Neural cell (in vitro differentiated cells): ENCODE results near the gene HAUS3. TPM values are rescaled to one million over a fixed set of nuclear protein-coding genes. Genes with fewer than 3 reads are reported as not detected.

ENCODE experiments used
- H2AFZ ChIP-seq: fragments of 200-600, 300-800 bp; sonication (generic), shearing (Covaris generic); 2 replicates; pipeline ENCODE4 v1.6.0; 2014; ENCODE audit warnings: low read depth, mild to moderate bottlenecking, antibody characterized with exemption, low read length, moderate library complexity
- H3F3A ChIP-seq: fragments of 200-600 bp; shearing (Covaris generic); 2 replicates; pipeline ENCODE4 v1.6.1; 2016; ENCODE audit warnings: mild to moderate bottlenecking, moderate library complexity, mixed read lengths, antibody characterized with exemption, low read length; ENCODE audit not compliant: insufficient read depth, poor library complexity, severe bottlenecking
- H3K27ac ChIP-seq: fragments of 200-600, 300-800 bp; sonication (generic), shearing (Covaris generic); 2 replicates; pipeline ENCODE4 v1.5.1; 2014; ENCODE audit warnings: mild to moderate bottlenecking, low read length, moderate library complexity
- H3K27me3 ChIP-seq: fragments of 300-800, 200-600 bp; sonication (generic), shearing (Covaris generic); 2 replicates; pipeline ENCODE4 v1.6.0; 2014; ENCODE audit warnings: mild to moderate bottlenecking, low read depth, low read length, moderate library complexity; ENCODE audit not compliant: insufficient read depth
- H3K36me3 ChIP-seq: fragments of 300-800, 200-600 bp; sonication (generic), shearing (Covaris generic); 2 replicates; pipeline ENCODE4 v1.5.1; 2014; ENCODE audit warnings: mild to moderate bottlenecking, antibody characterized with exemption, low read length, moderate library complexity; ENCODE audit not compliant: insufficient read depth
- H3K4me2 ChIP-seq: fragments of 300-800, 200-600 bp; sonication (generic), shearing (Covaris generic); 2 replicates; pipeline ENCODE4 v1.6.0; 2014; ENCODE audit warnings: mild to moderate bottlenecking, low read length
- H3K4me3 ChIP-seq: fragments of 300-800, 200-600 bp; sonication (generic), shearing (Covaris generic); 2 replicates; pipeline ENCODE4 v1.5.1; 2014; ENCODE audit warnings: mild to moderate bottlenecking, low read length, moderate library complexity
- H3K79me2 ChIP-seq: fragments of 200-600 bp; shearing (Covaris generic); replicated peaks from 2 replicates; pipeline ENCODE4 v1.6.0; 2014; ENCODE audit warnings: mild to moderate bottlenecking, low read length, moderate library complexity; ENCODE audit not compliant: insufficient read depth
- H3K9ac ChIP-seq: fragments of 300-800, 200-600 bp; sonication (generic), shearing (Covaris generic); 2 replicates; pipeline ENCODE4 v1.6.1; 2016; ENCODE audit warnings: mild to moderate bottlenecking, low read length, mixed read lengths
- H3K9me2 ChIP-seq: fragments of 200-600 bp; shearing (Covaris generic); 2 replicates; pipeline ENCODE4 v1.6.1; 2016; ENCODE audit warnings: mild to moderate bottlenecking, low read length, mixed read lengths; ENCODE audit not compliant: insufficient read depth
- H3K9me3 ChIP-seq: fragments of 200-600, 300-800 bp; sonication (generic), shearing (Covaris generic); 2 replicates; pipeline ENCODE4 v1.6.1; 2016; ENCODE audit warnings: mild to moderate bottlenecking, mixed run types, low read length, moderate library complexity, mixed read lengths
- H4K20me1 ChIP-seq: fragments of 200-600 bp; shearing (Covaris generic); 2 replicates; pipeline ENCODE4 v1.6.1; 2016; ENCODE audit warnings: mild to moderate bottlenecking, mixed run types; ENCODE audit not compliant: insufficient read depth
- CTCF ChIP-seq: fragments of 450-650 bp; IDR thresholded peaks from 2 replicates; pipeline ENCODE4 v1.5.1; 2014; ENCODE audit warnings: antibody characterized with exemption, mild to moderate bottlenecking, moderate library complexity; ENCODE audit not compliant: poor library complexity, severe bottlenecking
- EP300 ChIP-seq: fragments of 450-650 bp; conservative IDR thresholded peaks from 2 replicates; pipeline ENCODE4 v1.6.1; 2014; ENCODE audit warnings: antibody characterized with exemption, mild to moderate bottlenecking, moderate library complexity; ENCODE audit not compliant: poor library complexity, severe bottlenecking
- EZH2 ChIP-seq: fragments of 200-600, 300-800 bp; shearing (Covaris generic), sonication (generic); IDR thresholded peaks from 2 replicates; pipeline ENCODE4 v1.6.1; 2014; ENCODE audit warnings: antibody characterized with exemption, low read length, borderline replicate concordance, mild to moderate bottlenecking; ENCODE audit not compliant: insufficient read depth, poor library complexity, severe bottlenecking
- MXI1 ChIP-seq: fragments of 450-650 bp; conservative IDR thresholded peaks from 2 replicates; pipeline ENCODE4 v1.6.1; 2014; ENCODE audit warnings: antibody characterized with exemption, mild to moderate bottlenecking; ENCODE audit not compliant: poor library complexity, severe bottlenecking
- POLR2AphosphoS5 ChIP-seq: IDR thresholded peaks from 2 replicates; pipeline ENCODE4 v1.6.1; 2012
- RAD21 ChIP-seq: fragments of 450-650 bp; conservative IDR thresholded peaks from 2 replicates; pipeline ENCODE4 v1.6.1; 2014; ENCODE audit warnings: antibody characterized with exemption, mild to moderate bottlenecking, moderate library complexity
- SMC3 ChIP-seq: fragments of 450-650 bp; conservative IDR thresholded peaks from 2 replicates; pipeline ENCODE4 v1.6.1; 2014; ENCODE audit warnings: antibody characterized with exemption, mild to moderate bottlenecking, moderate library complexity; ENCODE audit not compliant: poor library complexity
- TAF1 ChIP-seq: IDR thresholded peaks from 2 replicates; pipeline ENCODE4 v1.6.1; 2012; ENCODE audit warnings: low read depth
- polyA plus RNA-seq: library from polyadenylated mRNA; depleted of rRNA; stranded (reverse); fragments of >200 nt; gene quantifications from 2 replicates; pipeline ENCODE4 v1.2.3, GENCODE V29; 2014
- TF ChIP-seq, protein P1 (sequence below): IDR thresholded peaks from 2 replicates; pipeline ENCODE4 v1.6.1; 2012; ENCODE audit warnings: borderline replicate concordance

Gene HAUS3
- polyA plus RNA-seq, 1 donor from 2014 or later: 34.2 TPM

DNA sequence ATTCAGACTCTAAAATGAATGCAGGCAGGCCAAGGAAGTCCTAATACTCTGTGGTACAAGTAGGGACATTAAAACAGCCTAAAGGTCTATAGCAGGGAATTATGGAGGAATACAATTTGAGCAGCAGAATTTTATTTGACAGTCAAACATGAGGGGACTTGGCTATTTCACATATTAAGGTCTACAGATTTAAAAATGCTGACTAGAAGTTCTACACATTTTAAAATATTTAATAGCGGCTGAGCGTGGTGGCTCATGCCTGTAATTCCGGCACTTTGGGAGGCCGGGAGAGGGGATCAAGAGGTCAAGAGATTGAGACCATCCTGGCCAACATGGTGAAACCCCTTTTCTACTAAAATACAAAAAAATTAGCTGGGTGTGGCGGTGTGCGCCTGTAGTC lies 10.8 kb downstream of the HAUS3 start:
- Histone ChIP-seq H2AFZ (no peak overlapping the region), H3K27me3 (no peaks in the 10 kb centered on the region), H3K4me2 (no peak overlapping the region), H3K9me2 (no peaks in the 10 kb centered on the region), H3K4me3 (no peak overlapping the region), H4K20me1 (no peaks in the 10 kb centered on the region), H3F3A (no peaks in the 10 kb centered on the region), H3K27ac (no peak overlapping the region), H3K79me2 (no peaks in the 10 kb centered on the region), H3K9me3 (no peaks in the 10 kb centered on the region), H3K36me3 (peaks cover 5% of the 10 kb centered on the region), H3K9ac (no peak overlapping the region)
- no peak for TF ChIP-seq SMC3
- TF ChIP-seq MXI1: no peak
- TF ChIP-seq POLR2AphosphoS5: no peak
- no peak for TF ChIP-seq EZH2
- no peak for TF ChIP-seq TAF1
- TF ChIP-seq, protein P1, sequence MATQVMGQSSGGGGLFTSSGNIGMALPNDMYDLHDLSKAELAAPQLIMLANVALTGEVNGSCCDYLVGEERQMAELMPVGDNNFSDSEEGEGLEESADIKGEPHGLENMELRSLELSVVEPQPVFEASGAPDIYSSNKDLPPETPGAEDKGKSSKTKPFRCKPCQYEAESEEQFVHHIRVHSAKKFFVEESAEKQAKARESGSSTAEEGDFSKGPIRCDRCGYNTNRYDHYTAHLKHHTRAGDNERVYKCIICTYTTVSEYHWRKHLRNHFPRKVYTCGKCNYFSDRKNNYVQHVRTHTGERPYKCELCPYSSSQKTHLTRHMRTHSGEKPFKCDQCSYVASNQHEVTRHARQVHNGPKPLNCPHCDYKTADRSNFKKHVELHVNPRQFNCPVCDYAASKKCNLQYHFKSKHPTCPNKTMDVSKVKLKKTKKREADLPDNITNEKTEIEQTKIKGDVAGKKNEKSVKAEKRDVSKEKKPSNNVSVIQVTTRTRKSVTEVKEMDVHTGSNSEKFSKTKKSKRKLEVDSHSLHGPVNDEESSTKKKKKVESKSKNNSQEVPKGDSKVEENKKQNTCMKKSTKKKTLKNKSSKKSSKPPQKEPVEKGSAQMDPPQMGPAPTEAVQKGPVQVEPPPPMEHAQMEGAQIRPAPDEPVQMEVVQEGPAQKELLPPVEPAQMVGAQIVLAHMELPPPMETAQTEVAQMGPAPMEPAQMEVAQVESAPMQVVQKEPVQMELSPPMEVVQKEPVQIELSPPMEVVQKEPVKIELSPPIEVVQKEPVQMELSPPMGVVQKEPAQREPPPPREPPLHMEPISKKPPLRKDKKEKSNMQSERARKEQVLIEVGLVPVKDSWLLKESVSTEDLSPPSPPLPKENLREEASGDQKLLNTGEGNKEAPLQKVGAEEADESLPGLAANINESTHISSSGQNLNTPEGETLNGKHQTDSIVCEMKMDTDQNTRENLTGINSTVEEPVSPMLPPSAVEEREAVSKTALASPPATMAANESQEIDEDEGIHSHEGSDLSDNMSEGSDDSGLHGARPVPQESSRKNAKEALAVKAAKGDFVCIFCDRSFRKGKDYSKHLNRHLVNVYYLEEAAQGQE: no peak
- no peak for TF ChIP-seq CTCF
- no peak for TF ChIP-seq RAD21
- TF ChIP-seq EP300: no peak

GRCh38 chr4:2226261-2226660 lies 15.7 kb downstream of the HAUS3 start:
- no peaks in the 10 kb centered on the region for H3F3A ChIP-seq
- TF ChIP-seq EP300 (no peak), TAF1 (no peak), RAD21 (no peak), SMC3 (no peak), MXI1 (no peak), CTCF (no peak), POLR2AphosphoS5 (no peak)
- TF ChIP-seq, protein P1: no peak

More at GRCh38 chr4:2226261-2226660, 15.7 kb downstream of the HAUS3 start:
- Histone ChIP-seq H3K9me3 (no peaks in the 10 kb centered on the region), H3K4me3 (no peak overlapping the region), H3K27ac (no peak overlapping the region), H3K4me2 (no peak overlapping the region), H3K36me3 (no peaks in the 10 kb centered on the region), H3K9ac (no peak overlapping the region), H2AFZ (no peak overlapping the region), H3K79me2 (no peaks in the 10 kb centered on the region), H4K20me1 (no peaks in the 10 kb centered on the region), H3K27me3 (no peaks in the 10 kb centered on the region), H3K9me2 (no peaks in the 10 kb centered on the region)
